ENCODE results near the gene ACOX1. TPM values are rescaled to one million over a fixed set of nuclear protein-coding genes. Genes with fewer than 3 reads are reported as not detected.

Gene ACOX1
- total and polyA plus RNA-seq, 2 of the 13 experiments (the other 11 are each of a cell fraction or from before 2014, with no cell fraction given) = 86.4 to 120 TPM

- TF ChIP-seq HNF1A (IDR thresholded peaks at IDR 0.05; ENCODE audit: low read depth) (no peak; the same call in none of the 2 replicates), HNF1A (CRISPR knock-in tag; IDR thresholded peaks at IDR 0.05; ENCODE audit: borderline replicate concordance) (no peak; the same call in 1 of the 2 replicates), POLR2A (IDR thresholded peaks at IDR 0.05; ENCODE audit: insufficient read depth in 1 of 2, low read depth in 2 of 2, low read length in 2 of 2) (peak; percentile 87 to 97), ZNF781 (CRISPR knock-in tag; IDR thresholded peaks at IDR 0.05; ENCODE audit: borderline replicate concordance, not compliant biosample characterization) (no peak), KDM5A (IDR thresholded peaks at IDR 0.05; ENCODE audit: borderline replicate concordance, low read length) (no peak; the same call in 1 of the 2 replicates), ZNF563 (CRISPR knock-in tag; IDR thresholded peaks at IDR 0.05) (peak; percentile 45; the same call in 1 of the 2 replicates), NR2F2 (IDR thresholded peaks at IDR 0.05; ENCODE audit: borderline replicate concordance, low read depth) (peak; percentile 73), SRY (CRISPR knock-in tag; IDR thresholded peaks at IDR 0.05) (no peak; the same call in 1 of the 2 replicates), CAMTA2 (CRISPR knock-in tag; IDR thresholded peaks at IDR 0.05; ENCODE audit: borderline replicate concordance) (peak; percentile 25; the same call in 1 of the 2 replicates), GATAD1 (CRISPR knock-in tag; IDR thresholded peaks at IDR 0.05) (peak; percentile 85), AKNA (CRISPR knock-in tag; IDR thresholded peaks at IDR 0.05; ENCODE audit: borderline replicate concordance) (no peak), SALL2 (CRISPR knock-in tag; IDR thresholded peaks at IDR 0.05) (no peak; the same call in 1 of the 2 replicates), ZNF431 (CRISPR knock-in tag; IDR thresholded peaks at IDR 0.05; ENCODE audit: borderline replicate concordance, low read depth) (no peak), FOXC1 (CRISPR knock-in tag; IDR thresholded peaks at IDR 0.05; ENCODE audit: borderline replicate concordance) (peak; percentile 84), ZKSCAN5 (CRISPR knock-in tag; IDR thresholded peaks at IDR 0.05) (no peak; the same call in 1 of the 2 replicates)
- TF ChIP-seq, protein P1, sequence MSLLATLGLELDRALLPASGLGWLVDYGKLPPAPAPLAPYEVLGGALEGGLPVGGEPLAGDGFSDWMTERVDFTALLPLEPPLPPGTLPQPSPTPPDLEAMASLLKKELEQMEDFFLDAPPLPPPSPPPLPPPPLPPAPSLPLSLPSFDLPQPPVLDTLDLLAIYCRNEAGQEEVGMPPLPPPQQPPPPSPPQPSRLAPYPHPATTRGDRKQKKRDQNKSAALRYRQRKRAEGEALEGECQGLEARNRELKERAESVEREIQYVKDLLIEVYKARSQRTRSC (CRISPR knock-in tag; IDR thresholded peaks at IDR 0.05; ENCODE audit: low read depth) = peak; percentile 84
- TF ChIP-seq, protein P2, sequence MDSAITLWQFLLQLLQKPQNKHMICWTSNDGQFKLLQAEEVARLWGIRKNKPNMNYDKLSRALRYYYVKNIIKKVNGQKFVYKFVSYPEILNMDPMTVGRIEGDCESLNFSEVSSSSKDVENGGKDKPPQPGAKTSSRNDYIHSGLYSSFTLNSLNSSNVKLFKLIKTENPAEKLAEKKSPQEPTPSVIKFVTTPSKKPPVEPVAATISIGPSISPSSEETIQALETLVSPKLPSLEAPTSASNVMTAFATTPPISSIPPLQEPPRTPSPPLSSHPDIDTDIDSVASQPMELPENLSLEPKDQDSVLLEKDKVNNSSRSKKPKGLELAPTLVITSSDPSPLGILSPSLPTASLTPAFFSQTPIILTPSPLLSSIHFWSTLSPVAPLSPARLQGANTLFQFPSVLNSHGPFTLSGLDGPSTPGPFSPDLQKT (CRISPR knock-in tag; IDR thresholded peaks at IDR 0.05; ENCODE audit: borderline replicate concordance) = no peak
These were observed at the start of gene ACOX1, which contains the start of gene TEN1 (continued) for GRCh38 chr17:75978938-75979704.
